ENCODE measurements around the gene LRP8.
A peak's percentile ranks its signal among the peaks of the same experiment; 100 is the strongest.

Gene LRP8

DNA sequence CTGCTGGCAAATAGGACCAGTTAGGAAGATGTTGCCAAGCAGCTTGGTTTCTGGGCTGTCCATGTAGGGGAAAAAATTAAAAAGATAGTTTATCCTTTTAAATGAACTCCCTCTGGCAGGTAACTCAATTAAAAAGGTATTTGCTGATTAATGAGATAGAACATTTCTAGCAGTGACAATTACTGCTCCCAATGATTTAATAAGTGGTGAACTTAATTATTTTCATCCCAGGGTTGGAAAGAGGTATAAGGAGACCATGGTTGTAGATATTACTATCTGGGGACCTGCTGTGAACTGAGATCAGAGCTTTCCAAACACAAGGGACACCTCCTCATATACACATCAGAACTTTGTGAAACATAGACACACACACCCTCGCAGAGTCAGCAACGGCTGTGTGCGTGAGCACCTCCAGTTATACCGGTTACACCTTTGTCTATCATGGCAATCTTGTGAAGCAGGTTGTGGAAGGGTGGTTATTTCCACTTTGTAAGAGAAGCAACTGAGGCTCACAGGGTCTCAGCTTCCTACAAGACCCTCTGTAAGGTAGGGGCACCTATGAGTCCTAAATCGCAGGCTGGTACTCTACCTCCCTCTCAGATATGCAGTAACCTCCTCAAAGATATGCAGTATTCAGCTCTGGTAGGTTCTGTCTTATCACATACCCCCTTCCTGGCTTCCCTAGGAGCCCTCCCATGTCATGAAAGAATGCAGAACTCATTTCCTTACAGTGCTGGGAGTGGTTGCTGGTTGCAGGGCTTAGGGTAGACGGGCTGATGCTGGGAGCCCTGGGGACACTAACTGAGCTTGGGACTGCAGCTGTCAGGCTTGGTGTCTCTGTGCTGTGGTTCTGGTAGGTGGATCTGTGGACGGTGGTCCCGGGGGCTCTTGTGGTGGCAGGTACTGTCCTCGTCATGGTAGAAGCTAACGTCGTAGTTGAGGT lies 71.1 kb downstream of the LRP8 start:
- DNase-seq = no peak

DNA sequence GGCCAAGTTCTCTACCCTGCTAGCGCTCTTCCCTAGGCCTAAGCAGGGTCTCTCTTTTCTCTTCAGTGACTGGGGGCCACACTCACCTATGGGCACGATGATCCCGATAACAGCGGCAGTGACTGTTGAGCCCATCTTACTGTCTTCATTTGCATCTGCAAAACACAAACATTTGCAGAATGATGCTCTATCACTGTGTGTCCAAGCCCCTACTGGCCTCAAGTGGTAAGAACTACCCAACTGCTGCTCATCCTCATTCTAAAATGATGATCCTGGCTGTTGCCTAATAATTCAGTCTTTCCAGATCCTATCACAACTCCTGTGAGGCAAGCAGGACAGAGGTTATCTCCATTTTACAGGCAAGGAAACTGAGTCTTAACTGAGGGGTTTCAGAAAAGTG lies 72.8 kb downstream of the LRP8 start:
- DNase-seq = no peak

DNA sequence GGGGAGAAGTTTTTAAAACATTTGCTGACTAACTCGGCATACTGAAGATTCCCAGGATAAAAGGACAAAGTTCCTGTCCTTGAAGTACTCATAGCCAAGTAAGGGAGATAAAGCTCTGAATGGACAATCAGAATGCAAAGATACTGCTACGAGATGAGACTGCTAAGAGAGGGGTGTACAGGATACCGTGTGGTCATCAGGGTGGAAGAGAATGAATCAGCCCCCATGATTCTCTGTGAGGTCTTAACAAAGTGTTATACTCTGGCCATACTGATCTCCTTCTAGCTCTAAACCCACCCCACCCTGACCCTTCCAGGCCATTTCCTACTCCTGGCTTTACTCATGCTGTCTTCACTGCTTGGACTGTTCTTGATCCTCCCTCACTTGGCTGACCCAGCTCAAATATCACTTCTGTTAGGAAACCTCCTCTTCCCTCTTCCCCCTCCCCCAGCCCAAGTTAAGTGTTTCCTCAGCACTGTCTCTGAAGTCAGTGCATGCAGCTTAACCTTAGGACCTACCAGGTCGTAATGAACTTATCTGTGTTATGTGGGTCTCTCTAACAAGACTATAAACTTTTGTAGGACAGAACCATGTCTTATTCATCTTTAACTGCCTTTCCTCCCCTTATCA lies 73.7 kb downstream of the LRP8 start:
- DNase-seq = no peak

DNA sequence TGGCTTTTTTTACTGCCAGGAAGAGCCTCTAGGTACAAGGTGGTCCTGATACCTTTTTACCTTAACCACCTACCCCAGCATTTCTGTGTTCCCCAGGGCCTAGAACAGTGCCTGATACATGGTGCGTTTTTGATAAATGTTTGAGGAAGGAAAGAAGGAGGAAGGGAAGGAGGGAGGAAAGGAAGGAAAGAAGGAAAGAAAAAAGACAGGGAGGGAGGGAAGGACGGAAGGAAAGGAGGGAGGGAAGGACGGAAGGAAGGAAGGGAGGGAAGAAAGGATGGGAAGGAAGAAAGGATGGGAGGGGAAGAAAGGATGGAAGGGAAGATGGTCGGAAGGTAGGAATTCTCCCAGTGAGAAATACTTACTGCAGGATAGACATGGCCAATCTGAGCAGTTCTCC lies 77.5 kb downstream of the LRP8 start:
- DNase-seq = no peak

DNA sequence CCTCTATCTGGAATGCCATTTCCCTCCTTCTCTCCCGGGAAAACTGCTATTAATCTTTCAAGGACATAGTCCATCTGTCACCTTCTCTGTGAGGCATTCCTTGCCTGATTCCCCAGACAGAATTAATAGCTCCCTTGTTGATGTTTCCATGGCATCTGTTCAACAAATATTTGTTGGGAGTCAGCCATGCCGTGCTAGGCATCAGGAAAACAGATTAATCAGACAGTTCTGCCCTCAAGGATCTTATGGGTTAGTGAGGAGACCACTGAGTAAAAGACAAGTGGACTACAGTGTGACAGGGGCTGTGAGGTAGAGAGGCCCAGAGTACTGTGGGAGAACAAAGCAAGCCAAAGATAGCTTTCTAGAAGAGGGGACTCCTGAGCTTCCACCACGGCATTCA lies 78.2 kb downstream of the LRP8 start:
- no peak for DNase-seq

DNA sequence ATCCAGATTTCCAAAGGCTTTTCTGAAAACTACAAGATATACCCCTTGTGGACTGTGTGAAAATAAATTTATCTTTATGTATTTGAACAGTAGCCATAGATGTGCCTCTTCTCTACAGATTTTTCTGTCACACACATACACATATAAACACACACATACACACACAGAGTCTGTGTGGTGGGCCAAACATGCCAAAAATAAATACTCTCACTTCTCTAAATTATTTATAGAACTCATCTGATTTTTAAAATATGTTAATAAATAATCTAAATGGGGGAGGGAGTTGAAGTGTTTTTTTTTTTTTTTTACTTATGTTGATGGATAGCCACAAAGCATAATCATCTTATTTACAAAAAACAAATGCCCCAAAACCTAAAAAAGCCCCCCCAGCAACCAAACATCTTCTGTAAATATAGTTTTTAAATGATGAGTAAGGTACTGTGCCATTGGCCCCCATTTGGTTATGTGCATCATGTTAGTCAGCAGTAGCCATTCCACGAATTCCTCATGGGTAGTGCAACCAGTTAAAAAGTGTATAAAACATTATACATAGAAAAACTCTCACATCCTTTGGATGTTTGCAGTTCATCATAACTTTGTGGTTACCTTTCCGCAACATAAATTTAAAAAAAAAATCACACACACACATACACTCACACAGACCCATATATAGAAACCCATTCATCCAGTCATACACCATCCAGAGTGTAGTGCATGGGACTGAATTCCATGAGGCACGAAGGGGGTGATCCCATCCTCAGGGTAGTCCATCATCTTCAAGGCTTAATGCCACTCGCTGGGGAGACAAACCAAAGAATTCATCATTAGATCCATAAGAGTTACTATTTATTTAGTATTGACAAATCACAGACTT lies 81.4 kb downstream of the LRP8 start:
- no peak for DNase-seq

DNA sequence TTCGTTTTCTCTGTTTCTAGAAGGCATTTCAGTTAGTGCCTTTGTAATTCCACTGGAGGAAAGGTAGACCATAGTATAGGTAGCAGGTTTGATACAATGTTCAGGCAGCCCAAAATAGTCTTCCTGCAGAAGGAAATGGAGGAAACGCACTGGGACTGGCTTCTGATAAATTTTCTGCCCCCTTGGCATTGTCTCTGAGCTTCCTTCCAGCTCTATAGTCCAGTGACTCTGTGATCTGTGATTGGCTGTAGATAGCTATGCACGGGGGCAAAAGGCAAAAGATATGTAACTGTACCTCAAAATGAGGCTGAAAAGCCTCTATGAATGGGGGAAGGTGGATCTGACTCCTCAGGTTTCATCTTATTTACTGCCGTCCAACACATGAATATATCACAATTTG lies 83.7 kb downstream of the LRP8 start:
- DNase-seq = no peak

DNA sequence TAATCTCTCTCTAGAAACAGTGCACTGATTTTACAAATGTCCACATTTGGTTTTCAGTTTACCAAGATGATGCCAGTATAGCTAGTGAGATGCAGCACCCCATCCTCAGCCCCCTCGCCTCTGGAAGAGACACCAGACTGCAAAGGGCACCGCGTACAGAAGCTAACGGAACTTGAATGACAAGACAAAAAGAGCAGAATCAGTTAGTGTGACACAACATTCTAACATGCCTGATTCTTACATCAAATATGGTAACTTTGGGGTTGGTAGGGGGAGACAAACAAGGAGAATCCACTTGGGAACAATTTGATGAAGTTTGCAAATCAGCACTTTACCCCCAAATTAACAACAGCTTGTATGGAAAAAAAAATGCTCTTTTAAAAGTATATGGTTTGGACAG lies 85.5 kb downstream of the LRP8 start:
- DNase-seq = no peak

DNA sequence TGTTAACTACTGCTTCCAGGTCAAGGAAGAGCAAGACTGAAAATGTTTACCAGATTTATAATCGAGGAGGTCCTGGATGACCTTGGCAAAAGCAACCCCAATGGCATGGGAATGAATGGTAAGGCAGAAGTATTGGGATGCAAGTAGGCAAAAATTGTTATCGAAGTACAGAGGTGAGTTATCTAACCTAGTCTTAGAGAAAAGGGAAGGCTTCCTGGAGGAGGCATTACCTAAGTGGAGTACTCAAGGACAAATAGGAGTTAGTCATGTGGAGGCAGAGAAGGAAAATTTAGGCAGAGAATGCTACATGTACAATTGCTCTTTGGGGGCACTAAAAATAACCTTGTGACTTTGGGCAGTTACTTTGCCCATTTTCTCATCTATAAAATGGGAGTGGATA lies 86.0 kb downstream of the LRP8 start:
- DNase-seq = no peak

DNA sequence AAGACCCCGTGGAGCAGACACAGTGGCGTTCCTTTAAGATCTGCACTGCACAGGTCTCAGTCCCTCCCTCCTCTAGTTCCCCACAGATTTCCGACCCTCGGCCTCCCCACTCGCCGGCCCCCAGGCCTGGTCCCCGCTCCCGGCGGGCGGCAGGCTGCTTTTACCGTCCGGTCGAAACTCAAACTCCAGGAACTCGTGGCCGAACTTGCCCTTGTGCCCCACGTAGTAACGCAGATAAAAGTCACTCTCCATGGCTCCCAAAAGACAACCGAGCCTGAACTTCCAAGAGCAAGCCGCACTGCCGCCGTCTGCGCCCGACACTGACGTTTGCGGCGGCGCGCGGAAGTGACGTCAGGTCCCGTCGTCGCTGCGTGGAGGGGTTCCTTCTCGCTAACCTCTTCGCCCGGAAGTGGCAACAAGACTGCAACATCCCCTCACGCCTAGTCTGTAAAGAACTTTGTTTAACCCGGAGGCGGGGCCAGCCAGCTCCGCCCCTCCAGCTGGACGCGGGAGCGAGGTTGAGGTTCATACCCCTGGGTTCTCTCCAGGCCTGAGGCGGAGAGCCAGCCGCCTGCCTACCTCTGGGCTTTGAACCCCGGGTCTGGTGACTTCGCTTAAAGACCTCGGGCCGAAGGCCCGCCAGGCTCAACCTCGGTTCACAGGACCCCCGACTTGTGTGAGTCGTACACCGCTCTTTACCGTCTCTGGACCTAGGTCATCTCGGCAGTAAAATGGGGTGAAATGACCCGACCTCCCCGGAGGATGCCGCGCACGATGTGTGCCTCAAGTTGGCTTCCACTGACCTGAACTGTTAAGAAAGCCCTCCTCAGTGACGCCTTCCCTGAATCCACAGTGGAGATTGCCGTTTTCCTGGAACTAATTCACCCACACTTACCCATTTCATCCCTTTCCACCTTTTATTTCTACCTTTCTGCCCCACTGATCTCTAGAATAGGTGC lies 89.4 kb downstream of the LRP8 start, which contains the start of gene MAGOH:
Gene MAGOH (minus strand): TSS at position 322 of the 959 bp plus-strand sequence. CDS start 70 bp downstream, at position 252.
- peak; percentile 77 for DNase-seq

DNA sequence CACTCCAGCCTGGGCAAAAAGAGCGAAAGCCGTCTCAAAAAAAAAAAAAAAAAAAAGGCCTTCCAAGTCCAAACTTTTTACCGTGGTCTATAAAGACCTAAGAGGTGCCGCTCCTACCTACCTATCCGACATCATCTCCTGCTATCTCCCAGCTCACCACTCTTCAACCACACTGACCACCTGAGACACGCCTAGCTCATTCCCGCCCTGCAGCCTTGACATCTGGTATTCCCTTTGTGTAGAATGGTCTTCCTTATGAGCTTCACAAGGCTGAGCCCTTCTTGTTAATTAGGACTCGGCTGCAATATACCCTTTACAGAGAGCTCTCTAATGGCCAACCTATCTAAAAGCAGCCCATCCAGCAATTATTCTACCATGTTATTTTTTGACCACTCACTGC lies 90.2 kb downstream of the LRP8 start:
- no peak for DNase-seq

DNA sequence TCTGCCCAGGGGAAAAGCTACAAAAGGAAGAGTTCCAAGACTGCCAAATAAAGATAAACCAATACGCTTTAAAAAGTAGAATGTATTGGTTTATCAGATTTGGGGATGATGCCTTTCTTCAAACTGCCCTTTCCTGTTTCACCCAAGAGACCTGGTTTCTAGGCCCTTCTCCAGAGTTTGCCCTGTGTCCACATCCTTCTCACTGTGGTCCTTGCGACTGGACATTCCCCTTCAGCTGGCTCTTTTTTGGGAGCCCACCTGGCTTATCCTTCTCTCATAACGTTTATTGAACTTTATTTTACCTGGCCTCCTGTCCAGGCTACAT lies 106.9 kb downstream of the LRP8 start:
- no peak for DNase-seq

DNA sequence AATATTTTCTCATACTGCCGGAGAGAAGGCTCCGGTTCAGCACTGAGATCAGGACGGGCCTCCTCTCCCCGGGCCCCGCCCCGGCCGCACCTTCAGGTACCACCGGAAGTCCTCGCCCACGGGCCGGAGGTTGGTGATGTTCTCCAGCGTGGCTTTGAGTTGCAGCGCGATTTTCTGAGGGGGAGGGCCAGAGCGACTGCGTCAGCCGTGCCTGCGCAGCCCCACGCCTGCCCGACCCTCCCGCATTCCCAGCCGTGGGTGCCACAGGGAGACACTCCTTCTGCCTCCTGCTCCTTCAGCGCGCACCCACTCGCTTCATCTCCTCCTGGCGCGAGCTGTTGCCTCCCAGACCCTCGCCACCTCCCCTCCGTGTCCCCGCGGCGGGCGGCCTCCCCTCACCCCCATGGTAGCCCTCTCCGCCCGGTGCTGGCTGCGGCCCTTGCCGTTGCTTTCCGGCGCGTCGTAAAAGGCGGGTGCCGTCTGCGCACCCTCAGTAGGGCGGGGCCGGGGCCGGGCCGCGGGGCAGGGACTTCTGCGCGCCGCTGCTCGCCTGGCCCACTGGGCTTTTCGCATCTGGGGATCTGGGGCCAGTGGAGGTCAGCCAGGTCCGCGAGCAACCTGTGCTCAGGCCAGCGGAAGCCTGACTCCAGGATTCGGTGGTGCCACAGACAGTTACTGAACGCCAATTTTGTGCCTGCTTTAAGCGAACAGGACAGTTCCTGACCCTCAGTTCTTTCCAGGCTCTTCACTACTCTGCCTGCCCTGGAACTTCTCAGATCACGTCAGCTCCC lies 107.5 kb downstream of the LRP8 start, which contains the start of gene CZIB:
Gene CZIB (minus strand): TSS at position 464 of the 791 bp plus-strand sequence. CDS start 59 bp downstream, at position 405.
- peak; percentile 81 for DNase-seq

DNA sequence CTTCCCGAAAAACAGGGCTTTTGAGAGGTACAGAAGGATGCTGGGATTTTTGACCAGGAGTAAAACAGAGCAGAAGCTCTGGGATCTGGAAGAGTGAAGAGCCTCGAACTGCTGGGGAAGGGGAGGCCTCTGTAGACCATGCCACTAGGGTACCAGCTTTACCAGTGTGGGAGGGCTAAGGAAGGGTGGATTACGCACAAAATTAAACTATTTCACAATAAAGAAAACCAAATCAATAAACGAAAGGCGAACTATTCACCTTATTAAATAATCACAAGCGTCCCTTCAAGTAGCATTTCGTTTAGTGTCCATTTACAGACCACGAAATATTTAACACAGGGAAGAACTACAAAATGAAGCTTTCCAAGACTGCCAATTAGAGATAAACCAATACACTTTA lies 108.2 kb downstream of the LRP8 start:
- DNase-seq = no peak

DNA sequence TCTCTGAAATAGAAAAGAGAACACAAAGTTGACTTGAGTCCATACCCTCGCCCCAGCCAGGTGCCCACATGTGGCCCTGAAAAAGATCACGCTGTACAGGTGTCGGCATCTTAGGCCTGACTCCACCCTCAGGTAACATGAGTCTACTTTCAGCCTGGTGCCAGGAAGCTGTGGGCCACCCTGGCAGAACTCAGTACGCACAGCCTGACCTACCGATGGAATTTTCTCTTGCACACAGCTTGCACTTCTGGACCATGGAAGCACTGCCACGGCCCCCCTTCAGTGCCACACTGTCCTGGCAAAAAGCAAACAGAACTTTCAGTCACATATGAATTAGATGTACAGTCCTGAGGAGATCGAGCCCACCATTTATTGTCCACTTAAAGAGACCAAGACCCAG lies 109.7 kb downstream of the LRP8 start:
- DNase-seq = no peak

DNA sequence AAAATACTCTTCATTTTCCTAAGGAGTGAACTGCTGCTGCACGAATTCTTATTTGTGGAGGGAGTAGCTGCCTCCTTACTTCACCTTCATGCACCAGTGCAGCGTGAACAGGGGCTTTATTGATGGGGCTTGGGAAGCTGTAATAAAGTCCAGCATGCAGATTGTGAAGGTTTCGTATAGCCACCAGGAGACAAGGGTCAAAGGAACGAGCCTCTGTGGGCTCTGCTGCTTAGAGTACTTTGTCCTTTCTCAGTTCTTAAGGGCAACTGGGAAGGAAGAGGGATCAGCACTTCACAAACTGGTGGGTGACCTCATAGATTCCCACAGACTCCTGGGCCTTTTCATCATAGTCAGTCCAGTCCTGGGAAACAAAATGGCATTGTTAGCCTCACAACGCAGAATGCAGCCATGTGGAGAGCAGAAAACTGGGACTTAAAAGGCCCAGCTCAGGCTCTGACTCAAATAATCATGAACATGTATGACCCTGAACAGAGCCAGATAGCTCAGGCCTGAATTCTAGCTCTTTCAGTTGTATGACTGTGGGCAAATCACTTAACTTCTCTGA lies 113.4 kb downstream of the LRP8 start:
- DNase-seq = no peak

DNA sequence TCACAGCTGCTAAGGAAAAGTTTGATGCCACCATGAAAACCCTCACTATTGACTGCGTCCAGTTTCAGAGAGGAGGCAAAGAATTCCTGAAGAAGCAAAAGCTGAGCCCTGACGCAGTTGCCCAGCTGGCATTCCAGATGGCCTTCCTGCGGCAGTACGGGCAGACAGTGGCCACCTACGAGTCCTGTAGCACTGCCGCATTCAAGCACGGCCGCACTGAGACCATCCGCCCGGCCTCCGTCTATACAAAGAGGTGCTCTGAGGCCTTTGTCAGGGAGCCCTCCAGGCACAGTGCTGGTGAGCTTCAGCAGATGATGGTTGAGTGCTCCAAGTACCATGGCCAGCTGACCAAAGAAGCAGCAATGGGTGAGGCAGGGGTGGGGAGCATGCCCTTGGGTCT lies 116.9 kb downstream of the LRP8 start:
- DNase-seq = no peak

DNA sequence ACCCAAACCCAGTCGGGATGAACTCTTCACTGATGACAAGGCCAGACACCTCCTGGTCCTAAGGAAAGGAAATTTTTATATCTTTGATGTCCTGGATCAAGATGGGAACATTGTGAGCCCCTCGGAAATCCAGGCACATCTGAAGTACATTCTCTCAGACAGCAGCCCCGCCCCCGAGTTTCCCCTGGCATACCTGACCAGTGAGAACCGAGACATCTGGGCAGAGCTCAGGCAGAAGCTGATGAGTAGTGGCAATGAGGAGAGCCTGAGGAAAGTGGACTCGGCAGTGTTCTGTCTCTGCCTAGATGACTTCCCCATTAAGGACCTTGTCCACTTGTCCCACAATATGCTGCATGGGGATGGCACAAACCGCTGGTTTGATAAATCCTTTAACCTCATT lies 117.5 kb downstream of the LRP8 start:
- DNase-seq = no peak

DNA sequence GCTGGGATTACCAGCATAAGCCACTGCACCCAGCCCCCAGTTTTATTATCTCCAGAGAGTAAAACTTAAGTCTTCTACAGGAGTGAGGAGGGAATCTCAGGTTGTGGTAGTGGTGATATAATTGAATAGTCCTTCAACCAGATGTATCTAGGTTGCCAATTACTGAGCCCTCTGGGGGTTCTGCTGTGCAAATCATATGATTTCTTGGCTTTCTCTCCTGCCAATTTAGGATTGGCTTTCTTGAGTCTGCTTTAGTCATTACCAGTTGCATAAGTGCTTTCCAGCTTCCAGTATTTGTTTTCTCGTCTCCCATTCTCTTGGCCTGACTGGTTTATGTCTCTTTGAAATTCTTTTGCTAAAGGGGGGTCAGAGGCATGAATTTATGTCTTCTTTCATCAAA lies 120.1 kb downstream of the LRP8 start:
- DNase-seq = no peak

DNA sequence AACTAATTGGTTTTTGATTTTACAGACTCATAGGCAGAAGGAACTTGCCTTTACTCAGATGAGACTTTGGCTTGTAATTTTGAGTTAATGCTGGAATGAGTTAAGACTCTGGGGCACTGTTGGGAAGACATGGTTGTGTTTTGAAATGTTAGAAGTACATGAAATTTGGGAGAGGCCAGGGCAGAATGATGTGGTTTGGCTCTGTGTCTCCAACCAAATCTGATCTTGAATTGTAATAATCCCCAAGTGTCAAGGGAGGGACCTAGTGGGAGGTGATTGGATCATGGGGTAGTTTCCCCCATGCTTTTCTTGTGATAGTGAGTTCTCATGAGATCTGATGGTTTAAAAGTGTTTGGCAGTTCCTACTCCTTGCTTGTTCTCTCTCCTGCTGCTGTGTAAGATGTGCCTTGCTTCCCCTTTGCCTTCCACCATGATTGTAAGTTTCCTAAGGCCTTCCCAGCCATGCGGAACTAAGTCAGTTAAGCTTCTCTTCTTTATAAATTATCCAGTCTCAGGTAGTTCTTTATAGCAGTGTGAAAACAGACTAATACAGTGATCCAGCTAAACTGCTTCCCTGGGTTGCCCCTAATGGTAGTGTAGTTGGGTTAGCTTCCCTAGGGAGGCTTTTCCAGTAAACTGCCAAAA lies 121.0 kb downstream of the LRP8 start:
- DNase-seq = no peak
